MM.1S (cell line): ENCODE data around the gene NETO2.

ENCODE experiments used
- DNase-seq: peaks from one replicate; pipeline ENCODE4 v3.0.0-alpha.2; 2015
- H2AFZ ChIP-seq: fragments of 300-600 bp; sonication (generic); 2 replicates; pipeline ENCODE4 v1.6.0; 2016; ENCODE audit warnings: antibody characterized with exemption, low read length
- H3F3A ChIP-seq: fragments of 300-600 bp; sonication (generic); 2 replicates; pipeline ENCODE4 v1.6.1; 2016; ENCODE audit warnings: mild to moderate bottlenecking, antibody characterized with exemption, low read length, moderate library complexity, mixed read lengths; ENCODE audit not compliant: insufficient read depth
- H3K27ac ChIP-seq: fragments of 300-600 bp; sonication (generic); 2 replicates; pipeline ENCODE4 v1.5.1; 2016; ENCODE audit warnings: mild to moderate bottlenecking, low read length
- H3K27me3 ChIP-seq: fragments of 300-600 bp; sonication (generic); replicated peaks from 2 replicates; pipeline ENCODE4 v1.6.0; 2016; ENCODE audit warnings: low read length; ENCODE audit not compliant: insufficient read depth
- H3K36me3 ChIP-seq: fragments of 300-600 bp; sonication (generic); replicated peaks from 2 replicates; pipeline ENCODE4 v1.6.1; 2016; ENCODE audit warnings: mild to moderate bottlenecking, low read length, mixed read lengths; ENCODE audit not compliant: insufficient read depth
- H3K4me1 ChIP-seq: fragments of 300-600 bp; sonication (generic); 2 replicates; pipeline ENCODE4 v1.6.1; 2016; ENCODE audit warnings: low read length, mixed read lengths
- H3K4me2 ChIP-seq: fragments of 300-600 bp; sonication (generic); 2 replicates; pipeline ENCODE4 v1.6.0; 2016; ENCODE audit warnings: low read depth, low read length
- H3K4me3 ChIP-seq: fragments of 300-600 bp; sonication (generic); 2 replicates; pipeline ENCODE4 v1.5.1; 2016; ENCODE audit warnings: low read length, mixed read lengths
- H3K79me2 ChIP-seq: fragments of 300-600 bp; sonication (generic); 2 replicates; pipeline ENCODE4 v1.6.1; 2016; ENCODE audit warnings: mixed run types, low read length, mixed read lengths
- H3K9ac ChIP-seq: fragments of 300-600 bp; sonication (generic); 2 replicates; pipeline ENCODE4 v1.6.1; 2016; ENCODE audit warnings: low read length, mixed read lengths
- H3K9me2 ChIP-seq: fragments of 300-600 bp; sonication (generic); replicated peaks from 2 replicates; pipeline ENCODE4 v1.6.1; 2016; ENCODE audit warnings: mild to moderate bottlenecking, low read length, mixed read lengths; ENCODE audit not compliant: insufficient read depth
- H3K9me3 ChIP-seq: fragments of 300-600 bp; sonication (generic); replicated peaks from 2 replicates; pipeline ENCODE4 v1.6.1; 2016; ENCODE audit warnings: mild to moderate bottlenecking, low read length, mixed read lengths; ENCODE audit not compliant: insufficient read depth
- H4K20me1 ChIP-seq: fragments of 300-600 bp; sonication (generic); 2 replicates; pipeline ENCODE4 v1.6.1; 2016; ENCODE audit warnings: mild to moderate bottlenecking, low read length, moderate library complexity, mixed read lengths; ENCODE audit not compliant: insufficient read depth
- CTCF ChIP-seq: fragments of 300-600 bp; sonication (generic); IDR thresholded peaks from 2 replicates; pipeline ENCODE4 v1.5.1; 2016; ENCODE audit warnings: antibody characterized with exemption, low read length, mixed read lengths
- EZH2 ChIP-seq: fragments of 300-600 bp; sonication (generic); optimal IDR thresholded peaks from 2 replicates; pipeline ENCODE3; 2017; ENCODE audit warnings: low read depth, mild to moderate bottlenecking, antibody characterized with exemption, low read length, mixed read lengths
- EZH2phosphoT487 ChIP-seq: fragments of 300-600 bp; sonication (generic); IDR thresholded peaks from 2 replicates; pipeline ENCODE4 v1.6.1; 2018; ENCODE audit warnings: antibody characterized with exemption, low read length

Gene NETO2

GRCh38 chr16:47045023-47045422 lies 98.7 kb downstream of the NETO2 start:
- TF ChIP-seq CTCF (no peak), EZH2 (no peak), EZH2phosphoT487 (no peak)
- Histone ChIP-seq H3K4me1 (no peaks in the 10 kb centered on the region), H3F3A (no peaks in the 10 kb centered on the region), H3K36me3 (no peaks in the 10 kb centered on the region), H3K27ac (no peak overlapping the region), H3K4me3 (no peak overlapping the region), H3K27me3 (no peaks in the 10 kb centered on the region), H3K79me2 (no peaks in the 10 kb centered on the region), H2AFZ (no peak overlapping the region), H4K20me1 (no peaks in the 10 kb centered on the region), H3K4me2 (no peak overlapping the region), H3K9me2 (no peaks in the 10 kb centered on the region), H3K9ac (no peak overlapping the region), H3K9me3 (no peaks in the 10 kb centered on the region)
- DNase-seq, result no peak

- Histone ChIP-seq H3K9ac (no peak overlapping the region), H3F3A (no peaks in the 10 kb centered on the region), H3K27ac (no peak overlapping the region), H3K9me3 (no peaks in the 10 kb centered on the region), H3K79me2 (no peaks in the 10 kb centered on the region), H3K4me1 (no peaks in the 10 kb centered on the region), H3K36me3 (no peaks in the 10 kb centered on the region), H3K4me2 (no peak overlapping the region), H2AFZ (no peak overlapping the region), H3K27me3 (peaks cover 4% of the 10 kb centered on the region; the same call in 1 of the 2 replicates), H3K9me2 (no peaks in the 10 kb centered on the region), H3K4me3 (no peak overlapping the region), H4K20me1 (no peaks in the 10 kb centered on the region)
- no peak for TF ChIP-seq EZH2
- no peak for TF ChIP-seq EZH2phosphoT487
- TF ChIP-seq CTCF, result no peak
- DNase-seq, result no peak
These were observed 99.6 kb downstream of the NETO2 start for GRCh38 chr16:47043970-47044684.

GRCh38 chr16:47043200-47043599 lies 100.5 kb downstream of the NETO2 start:
- H3K9me2 ChIP-seq, result no peaks in the 10 kb centered on the region
- H3K4me2 ChIP-seq, result no peak overlapping the region
- no peaks in the 10 kb centered on the region for H4K20me1 ChIP-seq
- H3K27me3 ChIP-seq, result peaks cover 4% of the 10 kb centered on the region; the same call in 1 of the 2 replicates
- no peaks in the 10 kb centered on the region for H3K9me3 ChIP-seq
- no peak overlapping the region for H3K4me3 ChIP-seq
- H3K4me1 ChIP-seq, result no peaks in the 10 kb centered on the region
- no peak overlapping the region for H3K9ac ChIP-seq
- no peak for TF ChIP-seq EZH2phosphoT487
- TF ChIP-seq CTCF, result no peak
- no peak for TF ChIP-seq EZH2
- no peak for DNase-seq
- no peak overlapping the region for H3K27ac ChIP-seq
- no peak overlapping the region for H2AFZ ChIP-seq
- no peaks in the 10 kb centered on the region for H3K79me2 ChIP-seq
- H3F3A ChIP-seq, result no peaks in the 10 kb centered on the region
- H3K36me3 ChIP-seq, result no peaks in the 10 kb centered on the region
